ENCODE data around the gene WDR90. TPM values are rescaled to one million over a fixed set of nuclear protein-coding genes. Genes with fewer than 3 reads are reported as not detected.

Gene WDR90
- total RNA-seq, 4 donors from 2014 or later: 29.8 to 154 (median 73.6) TPM

- H3K27me3 ChIP-seq: no peaks in the 10 kb centered on the region
- TF ChIP-seq POLR2A (IDR thresholded peaks at IDR 0.05) (no peak), CTCF (IDR thresholded peaks at IDR 0.05) (no peak)
- DNase-seq: no peak
- peaks cover 0 to 31% (median 12%) of the 10 kb centered on the region in 4 donors for H3K4me1 ChIP-seq
- H3K36me3 ChIP-seq: peaks cover 0 to 46% (median 0%) of the 10 kb centered on the region in 3 donors
- H3K4me3 ChIP-seq: no peak within 1 kb of the TSS
- no peak within 1 kb of the TSS for H3K27ac ChIP-seq
- H3K9me3 ChIP-seq: no peaks in the 10 kb centered on the region
Observed at GRCh38 chr16:630815-631405, 18.3 kb upstream of the WDR90 start, which contains the start of gene WFIKKN1. WFIKKN1 (plus strand) TSS chr16:630985; CDS start chr16:631254, 269 bp downstream.

GRCh38 chr16:631808-632358 is 17.3 kb upstream of the WDR90 start:
- Histone ChIP-seq H3K4me1 (peaks cover 0 to 31% (median 12%) of the 10 kb centered on the region in 4 donors), H3K4me3 (no peak overlapping the region), H3K27me3 (no peaks in the 10 kb centered on the region), H3K36me3 (peaks cover 0 to 36% (median 0%) of the 10 kb centered on the region in 3 donors), H3K27ac (no peak overlapping the region), H3K9me3 (no peaks in the 10 kb centered on the region)
- TF ChIP-seq CTCF (IDR thresholded peaks at IDR 0.05) (no peak), POLR2A (IDR thresholded peaks at IDR 0.05) (no peak)
- no peak for DNase-seq

- no peaks in the 10 kb centered on the region for H3K27me3 ChIP-seq
- H3K4me3 ChIP-seq: no peak overlapping the region
- no peaks in the 10 kb centered on the region for H3K9me3 ChIP-seq
- DNase-seq: no peak
- peaks cover 0 to 28% (median 0%) of the 10 kb centered on the region in 3 donors for H3K36me3 ChIP-seq
- H3K27ac ChIP-seq: no peak overlapping the region
- H3K4me1 ChIP-seq: peaks cover 0 to 36% (median 16%) of the 10 kb centered on the region in 4 donors
- TF ChIP-seq POLR2A (IDR thresholded peaks at IDR 0.05): no peak
- TF ChIP-seq CTCF (IDR thresholded peaks at IDR 0.05): no peak
Observed at GRCh38 chr16:632486-633335, 16.5 kb upstream of the WDR90 start.

- DNase-seq: no peak
- TF ChIP-seq POLR2A (IDR thresholded peaks at IDR 0.05): no peak
- TF ChIP-seq CTCF (IDR thresholded peaks at IDR 0.05): no peak
- H3K4me3 ChIP-seq: no peak overlapping the region
- H3K4me1 ChIP-seq: peaks cover 0 to 38% (median 16%) of the 10 kb centered on the region in 4 donors
- peaks cover 0 to 20% (median 0%) of the 10 kb centered on the region in 3 donors for H3K36me3 ChIP-seq
- H3K9me3 ChIP-seq: no peaks in the 10 kb centered on the region
- H3K27me3 ChIP-seq: no peaks in the 10 kb centered on the region
- no peak overlapping the region for H3K27ac ChIP-seq
Observed at GRCh38 chr16:633336-634050, 15.7 kb upstream of the WDR90 start.

GRCh38 chr16:634051-634670 is 15.0 kb upstream of the WDR90 start:
- Histone ChIP-seq H3K27me3 (no peaks in the 10 kb centered on the region), H3K9me3 (no peaks in the 10 kb centered on the region), H3K27ac (no peak overlapping the region), H3K4me3 (no peak overlapping the region), H3K4me1 (peaks cover 0 to 38% (median 16%) of the 10 kb centered on the region in 4 donors), H3K36me3 (peaks cover 0 to 13% (median 0%) of the 10 kb centered on the region in 3 donors)
- TF ChIP-seq POLR2A (IDR thresholded peaks at IDR 0.05): no peak
- TF ChIP-seq CTCF (IDR thresholded peaks at IDR 0.05): no peak
- no peak for DNase-seq
